Activated CD8-positive, alpha-beta memory T cell treated with anti-CD3 and anti-CD28 coated beads, Interleukin-2, amount 50 U/mL, for 1 hour (primary cell): ENCODE data around the gene RGS19.

Experiments
- DNase-seq: peaks from one replicate; pipeline ENCODE4 v3.0.0-alpha.2; 2020; ENCODE audit errors: extremely low read depth

RGS19 gene

GRCh38 chr20:64064145-64064698 is 15.1 kb downstream of the RGS19 start:
- no peak for DNase-seq

- no peak for DNase-seq
Measured at GRCh38 chr20:64063389-64064144, 15.8 kb downstream of the RGS19 start.

- peak; percentile 76 for DNase-seq
Measured at GRCh38 chr20:64062596-64063388, 16.5 kb downstream of the RGS19 start, which contains the start of gene TCEA2. Gene TCEA2, plus strand, starts transcription at chr20:64063198. Its CDS starts 115 bp downstream, at chr20:64063313.

- DNase-seq = no peak
Measured at GRCh38 chr20:64062276-64062595, 17.1 kb downstream of the RGS19 start.

GRCh38 chr20:64058536-64058935 is 20.8 kb downstream of the RGS19 start:
- DNase-seq = no peak

DNA sequence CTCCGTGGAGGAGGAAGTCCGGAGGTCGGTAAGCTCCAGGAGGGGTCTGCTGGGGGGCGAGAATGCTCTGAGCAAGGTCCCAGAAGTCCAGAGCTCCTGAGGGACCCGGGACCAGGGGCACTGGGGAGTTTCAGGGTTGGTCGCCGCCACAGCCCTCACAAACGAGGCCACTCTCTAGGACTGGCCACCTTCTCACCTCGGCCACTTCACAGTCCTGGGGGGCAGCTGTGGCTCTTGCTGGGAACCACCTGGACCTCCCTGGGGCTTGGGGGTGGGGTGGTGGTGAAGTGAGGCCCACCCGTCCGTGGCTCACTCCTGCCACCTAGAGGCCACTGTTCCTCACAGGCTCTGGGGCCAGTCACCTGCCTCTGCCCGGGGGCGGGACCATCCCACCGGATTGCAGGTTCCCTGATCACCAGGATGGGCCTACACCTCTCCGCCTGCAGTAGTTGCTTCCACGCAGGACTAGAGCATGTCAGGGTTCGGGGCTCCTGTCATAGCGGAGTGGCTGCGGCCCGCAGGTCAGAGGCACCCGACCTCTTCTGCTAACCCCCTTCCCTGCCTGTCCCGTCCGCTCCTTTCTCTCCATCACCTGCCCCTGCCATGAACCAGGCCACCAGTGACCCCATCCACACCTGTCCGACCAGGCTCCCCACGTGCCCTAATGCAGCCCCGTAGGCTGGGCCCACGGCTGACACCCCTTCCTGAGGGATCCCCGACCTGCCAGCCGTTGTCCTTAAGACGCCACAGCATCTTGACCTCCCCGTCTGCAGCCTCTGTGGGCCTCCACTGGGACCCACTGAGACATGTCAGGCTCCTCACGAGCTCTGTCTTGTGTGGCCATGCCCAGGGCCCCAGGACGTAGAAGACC is 21.5 kb downstream of the RGS19 start:
- no peak for DNase-seq

DNA sequence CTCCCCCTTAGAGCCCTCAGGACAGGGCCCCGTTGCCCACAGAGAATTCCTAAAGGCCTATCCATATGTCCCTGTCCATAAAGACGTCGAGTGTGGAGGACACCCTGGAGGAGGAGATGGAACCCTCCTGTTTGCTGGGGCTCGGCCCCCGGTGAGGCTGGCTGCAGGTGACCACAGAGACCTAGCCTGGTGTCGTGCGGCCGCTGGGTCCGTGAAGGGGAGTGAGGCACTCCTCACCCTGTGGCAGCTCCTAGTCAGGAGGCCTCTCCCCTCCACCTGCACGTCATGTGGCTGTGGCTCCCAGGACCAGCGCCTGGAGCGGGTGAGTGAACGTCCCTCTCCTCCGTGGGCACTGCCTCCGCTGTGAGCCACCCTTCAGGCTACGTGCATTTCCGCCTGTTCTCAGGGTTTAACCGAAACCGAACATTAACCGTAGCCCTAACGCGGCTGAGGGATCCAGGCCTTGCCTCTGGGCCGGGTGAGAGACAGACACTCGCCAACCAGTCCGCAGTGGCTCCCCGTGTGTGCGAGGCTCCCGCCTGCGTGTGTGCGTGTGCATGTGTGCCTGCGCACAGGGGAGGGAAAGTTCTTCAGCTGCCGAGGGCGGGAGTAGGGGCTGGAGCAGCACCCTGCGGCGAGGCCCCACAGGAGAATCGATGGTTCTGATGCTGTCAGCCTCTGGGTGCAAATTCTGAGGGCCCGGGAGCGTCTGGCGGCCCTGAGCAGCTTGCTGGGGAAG is 22.3 kb downstream of the RGS19 start:
- no peak for DNase-seq

DNA sequence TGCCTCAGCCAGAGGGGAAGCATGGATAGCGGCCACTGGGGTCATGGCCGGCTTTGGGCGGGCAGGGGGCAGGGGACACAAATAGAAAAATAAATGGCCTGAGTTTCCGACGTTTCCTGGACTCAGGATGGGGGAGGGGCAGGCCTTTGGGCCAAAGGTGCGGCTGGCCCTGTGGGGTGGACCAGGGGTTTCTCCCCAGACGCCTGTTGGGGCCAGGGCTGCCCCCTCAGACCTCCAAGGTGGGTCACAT is 22.8 kb downstream of the RGS19 start:
- DNase-seq = no peak

GRCh38 chr20:64055893-64056638 is 23.3 kb downstream of the RGS19 start:
- no peak for DNase-seq

- DNase-seq = no peak
Measured at GRCh38 chr20:64055396-64055892, 23.9 kb downstream of the RGS19 start.

DNA sequence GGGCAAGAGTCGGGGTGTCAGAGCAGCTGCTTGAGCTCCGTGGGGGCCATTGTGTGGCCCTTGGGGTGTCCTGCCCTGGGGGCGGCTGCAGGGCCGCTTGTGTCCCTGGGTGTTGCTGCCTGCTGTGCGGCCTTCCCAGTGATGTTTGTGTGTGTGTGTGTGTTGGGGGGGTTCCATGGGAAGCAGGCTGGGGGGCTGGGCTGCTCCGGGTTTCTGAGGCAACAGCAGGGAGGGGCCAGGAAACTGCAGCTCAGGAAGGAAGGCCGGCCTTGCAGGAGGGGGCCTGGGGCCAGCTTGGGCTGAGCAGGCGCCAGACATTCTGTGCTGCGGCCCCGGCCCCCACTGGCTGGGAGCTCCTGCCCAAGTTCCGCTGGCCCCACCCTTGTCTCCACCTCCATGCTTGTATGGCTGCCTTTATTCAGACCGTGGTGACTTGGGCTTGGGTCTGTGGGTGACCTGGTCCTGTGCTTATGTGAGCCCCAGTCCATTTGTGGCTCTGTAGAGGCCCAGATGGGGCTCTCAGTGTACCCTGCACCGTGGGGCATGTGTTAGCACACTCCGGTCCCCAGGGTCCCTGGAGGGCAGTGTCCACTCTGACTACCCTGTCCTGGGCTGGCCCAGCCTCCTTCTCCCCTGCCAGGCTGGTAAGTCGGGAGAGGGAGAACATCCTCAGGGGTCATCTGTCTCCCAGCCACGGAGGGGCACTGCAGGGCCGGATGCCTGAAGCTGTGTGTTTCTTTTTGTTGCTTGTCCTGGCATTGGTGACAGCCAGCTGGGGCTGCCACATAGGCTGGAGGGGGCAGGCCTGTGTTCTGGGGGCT is 25.3 kb downstream of the RGS19 start:
- no peak for DNase-seq

GRCh38 chr20:64052987-64053840 is 26.1 kb downstream of the RGS19 start:
- no peak for DNase-seq

DNA sequence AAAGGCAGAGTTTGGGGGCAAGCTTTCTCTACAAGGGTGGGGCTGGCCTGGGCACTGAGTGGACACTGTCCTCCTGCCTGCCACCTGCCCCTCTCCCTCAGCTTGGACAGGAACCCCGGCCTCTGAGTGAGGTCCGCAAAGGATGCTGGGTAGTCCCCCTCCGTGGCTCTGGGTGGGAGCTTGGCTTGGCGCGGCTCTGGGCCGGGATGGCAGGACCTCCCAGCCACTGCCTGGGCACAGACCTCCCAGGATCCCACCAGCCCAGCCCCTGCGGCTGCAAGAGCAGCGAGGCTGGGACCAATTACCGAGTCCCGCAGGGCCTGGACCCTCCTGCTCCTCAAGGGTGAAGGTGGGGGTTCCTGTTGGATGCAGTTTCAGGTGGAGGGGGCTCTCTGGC is 27.0 kb downstream of the RGS19 start:
- no peak for DNase-seq

DNA sequence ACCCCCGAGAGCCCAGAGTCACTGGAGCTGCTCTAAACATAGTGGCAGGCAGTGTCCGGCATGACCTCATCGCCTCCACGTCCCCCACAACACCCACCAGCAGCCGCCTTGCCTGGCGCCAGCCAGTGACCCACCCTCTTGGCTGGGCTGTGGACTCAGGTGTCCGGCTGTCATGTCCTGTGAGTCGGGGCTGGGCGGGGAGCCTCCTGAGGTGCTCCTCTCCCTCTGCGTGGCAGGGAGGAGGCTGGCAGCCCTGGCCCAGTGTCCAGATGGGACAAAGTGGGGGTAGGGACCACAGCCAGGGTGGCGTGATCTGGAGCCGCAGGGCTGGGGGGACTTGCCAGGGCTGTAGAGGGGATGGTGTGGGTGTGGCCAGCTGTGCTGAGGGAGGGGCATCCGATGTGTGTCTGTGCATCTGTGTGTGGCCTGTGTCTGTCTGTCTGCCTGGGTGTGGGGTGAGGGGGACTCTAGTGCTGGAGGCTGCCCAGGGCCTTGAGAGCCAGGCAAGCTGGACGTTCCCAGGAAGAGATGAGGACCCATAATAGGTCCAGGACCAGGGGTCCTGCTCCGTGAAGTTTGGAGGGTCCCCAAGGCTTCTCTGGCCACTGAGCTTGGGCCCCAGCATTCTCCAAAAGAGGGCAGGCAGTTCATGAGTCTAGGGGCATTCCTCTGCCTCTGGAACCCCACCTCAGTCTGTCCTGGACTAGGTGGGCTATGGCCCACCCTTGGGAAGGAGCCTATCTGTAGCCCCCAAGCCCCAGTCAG is 27.6 kb downstream of the RGS19 start:
- no peak for DNase-seq

DNA sequence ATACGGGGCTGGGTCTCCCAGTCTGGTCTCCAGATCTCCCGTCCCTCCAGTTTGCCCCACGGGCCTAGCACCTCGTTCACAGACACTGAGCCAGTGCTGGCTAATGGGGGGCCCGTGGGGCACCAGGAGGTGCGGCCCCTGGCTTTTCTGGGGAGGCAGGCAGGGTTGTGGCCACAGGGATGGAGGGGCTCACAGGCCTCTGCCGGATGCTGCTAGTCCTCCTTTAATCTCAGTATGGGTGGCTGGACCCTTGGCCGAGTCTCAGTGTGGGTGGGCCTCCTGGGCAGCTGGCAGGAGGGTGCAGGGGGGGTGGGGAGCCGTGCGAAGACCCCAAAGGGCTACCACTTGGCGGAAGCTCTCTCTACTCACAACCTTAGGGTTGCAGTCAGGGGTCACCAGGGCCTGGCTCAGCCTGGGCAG is 28.3 kb downstream of the RGS19 start:
- DNase-seq = no peak

DNA sequence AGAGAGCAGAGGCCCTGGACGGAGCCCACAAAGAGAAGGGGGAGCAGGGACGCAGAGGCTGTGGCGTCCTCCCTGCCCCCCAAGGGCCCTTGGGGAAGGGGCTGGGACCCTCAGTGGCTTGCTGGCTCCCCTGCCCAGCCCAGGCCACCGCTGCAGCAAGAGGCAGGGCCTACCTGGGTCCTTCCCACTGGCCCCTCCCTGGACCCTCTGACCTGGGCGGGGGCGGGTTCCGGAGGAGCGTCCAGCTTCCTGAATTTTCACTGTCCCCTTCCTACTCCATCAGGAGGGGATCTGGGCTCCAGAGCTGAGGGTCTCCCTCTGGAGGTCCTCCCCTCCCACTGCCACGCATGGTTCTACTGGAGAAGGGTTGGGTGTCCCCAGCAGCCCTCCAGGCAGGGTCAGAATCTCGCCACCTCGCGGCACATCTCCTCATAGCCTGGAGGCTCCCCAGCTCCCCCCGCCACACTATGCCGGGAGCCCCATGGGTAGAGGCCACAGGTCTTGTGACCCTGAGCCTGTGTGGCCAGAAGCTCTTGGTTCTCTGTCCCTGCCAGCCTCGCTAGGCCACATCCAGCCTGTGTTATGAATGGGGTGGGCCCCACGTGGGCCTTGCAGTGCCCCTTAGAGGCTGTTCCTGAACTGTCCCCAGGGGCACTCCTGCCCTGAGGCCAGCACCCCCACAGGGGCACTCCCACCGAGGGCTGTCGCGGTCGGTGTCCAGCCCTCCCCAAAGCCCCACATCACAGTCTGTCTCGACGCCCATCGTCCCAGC is 28.9 kb downstream of the RGS19 start:
- no peak for DNase-seq

- no peak for DNase-seq
Measured at GRCh38 chr20:64049878-64050260, 29.4 kb downstream of the RGS19 start.
